ENCODE measurements around the gene LAMC1. TPM values are rescaled to one million over a fixed set of nuclear protein-coding genes. Genes with fewer than 3 reads are reported as not detected.

Gene LAMC1
- polyA plus RNA-seq, 1 experiment: 360 TPM

DNA sequence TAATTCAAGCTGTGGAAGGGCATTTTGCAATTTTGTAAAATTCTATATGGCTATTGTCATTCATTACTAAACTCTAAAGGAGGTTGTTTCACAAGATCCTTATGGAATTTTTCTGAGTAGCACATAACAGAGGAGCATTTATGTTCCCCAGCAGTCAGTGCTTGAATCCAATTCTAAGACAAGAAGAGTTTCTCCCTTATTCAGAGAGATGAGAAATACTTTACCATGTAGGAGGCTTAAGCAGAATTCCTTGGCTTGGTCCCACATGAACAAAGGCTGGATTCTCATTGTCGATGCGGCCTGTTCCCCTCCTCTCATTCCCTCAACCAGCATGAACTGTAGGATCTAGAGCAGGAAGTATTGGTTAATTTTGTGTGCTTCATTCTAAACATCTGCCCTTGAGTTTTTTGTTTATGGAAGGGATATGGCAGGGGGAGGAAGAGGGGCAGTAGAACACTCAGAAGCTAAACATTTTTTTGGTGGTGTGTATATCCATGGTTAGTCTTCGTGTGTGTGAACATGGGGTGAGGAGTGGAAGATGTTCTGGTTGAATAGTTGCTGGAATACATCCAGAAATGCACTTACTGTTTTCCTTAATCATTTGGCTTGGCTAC, 74.3 kb downstream of the LAMC1 start:
- POLR2A ChIA-PET: interaction anchor here (0.5 to 1.2 kb wide), 3 partner anchors 70 to 135 kb away, joined by 3 to 5 read pairs (median 3); no protein-coding TSS in a partner anchor
- CTCF ChIA-PET: interaction anchor here (0.9 kb wide), 1 partner anchor 12 kb away, joined by 3 read pairs; no protein-coding TSS in a partner anchor

GRCh38 chr1:183098317-183098716, 75.1 kb downstream of the LAMC1 start:
- Histone ChIP-seq H3K36me3 (ENCODE audit: control insufficient read depth, insufficient read depth, low read length) (peaks cover 3% of the 10 kb centered on the region), H3K27me3 (ENCODE audit: control insufficient read depth, insufficient read depth, low read length) (no peaks in the 10 kb centered on the region), H3K4me3 (ENCODE audit: low read depth, low read length) (no peak overlapping the region)
- CTCF ChIA-PET: interaction anchor here (0.9 kb wide), 1 partner anchor 11 kb away, joined by 3 read pairs; no protein-coding TSS in a partner anchor
- POLR2A ChIA-PET: interaction anchor here (1.2 kb wide), 1 partner anchor 82 kb away, joined by 3 read pairs; no protein-coding TSS in a partner anchor
- TF ChIP-seq, protein P1, sequence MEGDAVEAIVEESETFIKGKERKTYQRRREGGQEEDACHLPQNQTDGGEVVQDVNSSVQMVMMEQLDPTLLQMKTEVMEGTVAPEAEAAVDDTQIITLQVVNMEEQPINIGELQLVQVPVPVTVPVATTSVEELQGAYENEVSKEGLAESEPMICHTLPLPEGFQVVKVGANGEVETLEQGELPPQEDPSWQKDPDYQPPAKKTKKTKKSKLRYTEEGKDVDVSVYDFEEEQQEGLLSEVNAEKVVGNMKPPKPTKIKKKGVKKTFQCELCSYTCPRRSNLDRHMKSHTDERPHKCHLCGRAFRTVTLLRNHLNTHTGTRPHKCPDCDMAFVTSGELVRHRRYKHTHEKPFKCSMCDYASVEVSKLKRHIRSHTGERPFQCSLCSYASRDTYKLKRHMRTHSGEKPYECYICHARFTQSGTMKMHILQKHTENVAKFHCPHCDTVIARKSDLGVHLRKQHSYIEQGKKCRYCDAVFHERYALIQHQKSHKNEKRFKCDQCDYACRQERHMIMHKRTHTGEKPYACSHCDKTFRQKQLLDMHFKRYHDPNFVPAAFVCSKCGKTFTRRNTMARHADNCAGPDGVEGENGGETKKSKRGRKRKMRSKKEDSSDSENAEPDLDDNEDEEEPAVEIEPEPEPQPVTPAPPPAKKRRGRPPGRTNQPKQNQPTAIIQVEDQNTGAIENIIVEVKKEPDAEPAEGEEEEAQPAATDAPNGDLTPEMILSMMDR (IDR thresholded peaks at IDR 0.05; ENCODE audit: insufficient read depth, low read depth, low read length): no peak
- no peak for DNase-seq (ENCODE audit: low read depth)

More for the DNA sequence above, 74.3 kb downstream of the LAMC1 start:
- no peak for DNase-seq (ENCODE audit: low read depth)
- Histone ChIP-seq H3K27me3 (ENCODE audit: control insufficient read depth, insufficient read depth, low read length) (no peaks in the 10 kb centered on the region), H3K4me3 (ENCODE audit: low read depth, low read length) (no peak overlapping the region), H3K36me3 (ENCODE audit: control insufficient read depth, insufficient read depth, low read length) (peaks cover 2% of the 10 kb centered on the region; the same call in 1 of the 2 replicates)
- TF ChIP-seq, protein P1 (IDR thresholded peaks at IDR 0.05; ENCODE audit: insufficient read depth, low read depth, low read length): no peak

- no peak overlapping the region for H3K4me3 ChIP-seq (ENCODE audit: low read depth, low read length)
- DNase-seq (ENCODE audit: low read depth): no peak
- ChIA-PET POLR2A (no interaction called here), CTCF (interaction anchor here (1.6 kb wide), 1 partner anchor 12 kb away, joined by 6 read pairs; no protein-coding TSS in a partner anchor)
- no peaks in the 10 kb centered on the region for H3K27me3 ChIP-seq (ENCODE audit: control insufficient read depth, insufficient read depth, low read length)
- peaks cover 5% of the 10 kb centered on the region for H3K36me3 ChIP-seq (ENCODE audit: control insufficient read depth, insufficient read depth, low read length)
- TF ChIP-seq, protein P1 (IDR thresholded peaks at IDR 0.05; ENCODE audit: insufficient read depth, low read depth, low read length): no peak
Measured at GRCh38 chr1:183100361-183100974, 77.2 kb downstream of the LAMC1 start.

DNA sequence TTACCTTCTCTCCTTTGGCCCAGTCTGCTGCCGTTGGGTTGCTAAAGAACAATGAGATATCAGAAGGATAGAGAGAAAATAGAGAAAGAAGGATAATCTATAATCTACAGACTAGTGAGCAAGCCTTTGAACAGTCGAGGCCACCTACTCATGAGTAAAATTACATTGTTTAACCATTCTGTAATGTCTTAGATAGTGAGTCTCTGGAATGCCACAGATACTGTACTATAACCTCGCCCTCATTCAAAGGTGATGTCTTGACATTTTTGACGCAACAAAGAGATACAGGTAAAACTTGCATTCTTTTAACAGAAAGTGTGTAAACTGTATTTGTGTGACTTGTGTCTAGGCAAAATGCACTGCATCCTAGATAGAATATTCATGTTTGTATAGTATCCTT, 77.9 kb downstream of the LAMC1 start:
- no peaks in the 10 kb centered on the region for H3K27me3 ChIP-seq (ENCODE audit: control insufficient read depth, insufficient read depth, low read length)
- peaks cover 5% of the 10 kb centered on the region for H3K36me3 ChIP-seq (ENCODE audit: control insufficient read depth, insufficient read depth, low read length)
- ChIA-PET CTCF (no interaction called here), POLR2A (no interaction called here)
- no peak for DNase-seq (ENCODE audit: low read depth)
- TF ChIP-seq, protein P1 (IDR thresholded peaks at IDR 0.05; ENCODE audit: insufficient read depth, low read depth, low read length): no peak
- H3K4me3 ChIP-seq (ENCODE audit: low read depth, low read length): no peak overlapping the region

GRCh38 chr1:183101841-183102276, 78.6 kb downstream of the LAMC1 start:
- H3K4me3 ChIP-seq (ENCODE audit: low read depth, low read length): no peak overlapping the region
- no peak for DNase-seq (ENCODE audit: low read depth)
- H3K27me3 ChIP-seq (ENCODE audit: control insufficient read depth, insufficient read depth, low read length): no peaks in the 10 kb centered on the region
- ChIA-PET CTCF (interaction anchor here (1.5 kb wide), 1 partner anchor 57 kb away, joined by 4 read pairs; no protein-coding TSS in a partner anchor), POLR2A (no interaction called here)
- peaks cover 5% of the 10 kb centered on the region for H3K36me3 ChIP-seq (ENCODE audit: control insufficient read depth, insufficient read depth, low read length)
- TF ChIP-seq, protein P1 (IDR thresholded peaks at IDR 0.05; ENCODE audit: insufficient read depth, low read depth, low read length): no peak

All from BJ (cell line).